HepG2 (cell line): ENCODE results near the gene TPGS1. TPM values are rescaled to one million over a fixed set of nuclear protein-coding genes. Genes with fewer than 3 reads are reported as not detected.

ENCODE experiments used
- ATAC-seq: fragments of 200-7000 bp; cut with Tn5 transposase; 3 replicates; pipeline ENCODE4 v1.9.1; 2020; ENCODE audit warnings: mild to moderate bottlenecking, moderate library complexity
- BruUV-seq: library from RNA; stranded (reverse); fragments of 400-500 nt; replicated peaks from 2 replicates; lab custom pipeline; 2021; lab: Mats Ljungman, UMichigan
- CTCF ChIA-PET: fragments of 300-600 bp; formaldehyde crosslinking; extraction: SDS; loops from one replicate; lab custom pipeline; 2021; ENCODE audit warnings: low total read pairs, inconsistent platforms, low intra/inter-chr PET ratio; lab: Yijun Ruan, JAX
- POLR2A ChIA-PET: fragments of 350-600 bp; sonication (Branson Sonifier 250); formaldehyde crosslinking; loops from one replicate; lab custom pipeline; 2020; ENCODE audit warnings: antibody characterized with exemption, inconsistent platforms; lab: Yijun Ruan, JAX
- DNase-seq: peaks from one replicate; pipeline ENCODE4 v3.0.0-alpha.2; 2015; ENCODE audit warnings: low spot score
- FAIRE-seq: peaks from 3 replicates; lab custom pipeline; 2011; peaks lifted over from hg19 to GRCh38; lab: Jason Lieb, UNC
- H2AFZ ChIP-seq: one replicate; pipeline ENCODE4 v1.6.1; 2011; ENCODE audit warnings: low read length, inconsistent platforms
- H3K27ac ChIP-seq: fragments of 300-600 bp; 3 replicates; pipeline ENCODE4 v1.8.0; 2011; ENCODE audit warnings: mixed run types, mild to moderate bottlenecking, mixed read lengths, low read length, inconsistent platforms; ENCODE audit not compliant: insufficient read depth; ENCODE audit errors: extremely low read length
- H3K27me3 ChIP-seq, 2 experiments: fragments of 200-600 bp in 1 of 2; 2 replicates in 1 of 2; 3 replicates in 1 of 2; pipeline versions ENCODE4 v1.6.0 to v1.8.0; 2011; ENCODE audit warnings: low read length in 2 of 2, mild to moderate bottlenecking in 2 of 2, moderate library complexity in 2 of 2, inconsistent platforms in 1 of 2; ENCODE audit not compliant: insufficient read depth in 2 of 2, control insufficient read depth in 1 of 2
- H3K36me3 ChIP-seq, 2 experiments: fragments of 200-600 bp in 1 of 2; replicated peaks in 1 of 2; 2 replicates in 1 of 2; 3 replicates in 1 of 2; pipeline versions ENCODE4 v1.5.1 to v1.8.0; 2011; ENCODE audit warnings: low read length in 2 of 2, inconsistent platforms in 1 of 2; ENCODE audit not compliant: insufficient read depth in 2 of 2, control insufficient read depth in 1 of 2
- H3K4me1 ChIP-seq: 2 replicates; pipeline ENCODE4 v1.5.1; 2012; ENCODE audit warnings: low read length, inconsistent platforms; ENCODE audit not compliant: insufficient read depth
- H3K4me2 ChIP-seq: 2 replicates; pipeline ENCODE4 v1.6.0; 2011; ENCODE audit warnings: low read depth, low read length, inconsistent platforms
- H3K4me3 ChIP-seq, 3 experiments: fragments of 200-600 bp in 1 of 3; sonication (generic), shearing (Covaris generic) in 1 of 3; replicated peaks in 1 of 3; 2 replicates each; pipeline ENCODE4 v1.5.1; 2011 to 2016; ENCODE audit warnings: low read length in 3 of 3, inconsistent platforms in 2 of 3, low read depth in 2 of 3, mild to moderate bottlenecking in 2 of 3, control low read depth in 1 of 3, mixed read lengths in 1 of 3; ENCODE audit not compliant: insufficient read depth in 1 of 3
- H3K79me2 ChIP-seq: one replicate; pipeline ENCODE4 v1.6.1; 2011; ENCODE audit warnings: low read length, inconsistent platforms; ENCODE audit not compliant: insufficient read depth
- H3K9ac ChIP-seq: 2 replicates; pipeline ENCODE4 v1.6.0; 2011; ENCODE audit warnings: mild to moderate bottlenecking, low read depth, low read length, inconsistent platforms; ENCODE audit not compliant: insufficient read depth
- H3K9me3 ChIP-seq: 2 replicates; pipeline ENCODE4 v1.5.1; 2012; ENCODE audit warnings: mild to moderate bottlenecking, low read length
- H4K20me1 ChIP-seq: 2 replicates; pipeline ENCODE4 v1.6.0; 2011; ENCODE audit warnings: inconsistent platforms, mild to moderate bottlenecking, low read length, moderate library complexity; ENCODE audit not compliant: insufficient read depth
- ATF3 ChIP-seq: sonication (generic); formaldehyde crosslinking; IDR thresholded peaks from 2 replicates; pipeline ENCODE4 v1.4.0; 2020; ENCODE audit warnings: missing genetic modification reagents
- BRF2 ChIP-seq: sonication (generic); formaldehyde crosslinking; IDR thresholded peaks from 2 replicates; pipeline ENCODE4 v1.8.1; 2022; ENCODE audit warnings: mild to moderate bottlenecking, missing genetic modification reagents
- E2F2 ChIP-seq: sonication (generic); formaldehyde crosslinking; IDR thresholded peaks from 2 replicates; pipeline ENCODE4 v1.4.0; 2020; ENCODE audit warnings: missing genetic modification reagents, borderline replicate concordance
- GABPB1 ChIP-seq: IDR thresholded peaks from 2 replicates; pipeline ENCODE4 v1.6.1; 2016; ENCODE audit warnings: mild to moderate bottlenecking, missing genetic modification reagents, moderate library complexity, missing compliant biosample characterization
- HHEX ChIP-seq: IDR thresholded peaks from 2 replicates; pipeline ENCODE4 v1.6.1; 2016; ENCODE audit warnings: control low read depth
- HNF4G ChIP-seq, 2 experiments: sonication (generic) in 1 of 2; formaldehyde crosslinking in 1 of 2; IDR thresholded peaks; 2 replicates each; pipeline versions ENCODE4 v1.4.0 to v1.6.1; 2011 to 2020; ENCODE audit warnings: borderline replicate concordance in 2 of 2, low read depth in 2 of 2, mild to moderate bottlenecking in 2 of 2, low read length in 1 of 2, missing genetic modification reagents in 1 of 2, moderate library complexity in 1 of 2
- IKZF5 ChIP-seq: IDR thresholded peaks from 2 replicates; pipeline ENCODE4 v1.6.1; 2018; ENCODE audit warnings: missing genetic modification reagents, mild to moderate bottlenecking, missing compliant biosample characterization
- JUND ChIP-seq: sonication (generic); formaldehyde crosslinking; IDR thresholded peaks from 2 replicates; pipeline ENCODE4 v1.8.0; 2022; ENCODE audit warnings: mild to moderate bottlenecking, missing genetic modification reagents
- NFIB ChIP-seq: sonication (generic); formaldehyde crosslinking; IDR thresholded peaks from 2 replicates; pipeline ENCODE4 v1.9.0; 2021; ENCODE audit warnings: missing genetic modification reagents, mild to moderate bottlenecking, borderline replicate concordance
- RXRA ChIP-seq: sonication (generic); formaldehyde crosslinking; IDR thresholded peaks from 2 replicates; pipeline ENCODE4 v1.5.1; 2020; ENCODE audit warnings: missing genetic modification reagents
- TBX2 ChIP-seq: sonication (generic); formaldehyde crosslinking; IDR thresholded peaks from 2 replicates; pipeline ENCODE4 v1.5.0; 2020; ENCODE audit warnings: missing genetic modification reagents, mild to moderate bottlenecking, borderline replicate concordance
- TCF12 ChIP-seq, 2 experiments: fragments of 450-650 bp in 1 of 2; sonication (generic) in 1 of 2; formaldehyde crosslinking in 1 of 2; IDR thresholded peaks; 2 replicates each; pipeline versions ENCODE4 v1.6.1 to v1.8.0; 2017 to 2022; ENCODE audit warnings: antibody characterized with exemption in 1 of 2, mild to moderate bottlenecking in 1 of 2, missing genetic modification reagents in 1 of 2, moderate library complexity in 1 of 2
- ZNF10 ChIP-seq: sonication (generic); formaldehyde crosslinking; IDR thresholded peaks from 2 replicates; pipeline ENCODE4 v1.4.0; 2020; ENCODE audit warnings: mild to moderate bottlenecking, low read depth, missing genetic modification reagents, borderline replicate concordance
- ZNF235 ChIP-seq: sonication (generic); formaldehyde crosslinking; IDR thresholded peaks from 2 replicates; pipeline ENCODE4 v1.8.1; 2023; ENCODE audit warnings: mild to moderate bottlenecking, missing genetic modification reagents, borderline replicate concordance
- ZNF292 ChIP-seq: sonication (generic); formaldehyde crosslinking; IDR thresholded peaks from 2 replicates; pipeline ENCODE4 v1.8.1; 2022; ENCODE audit warnings: mild to moderate bottlenecking, low read depth, missing genetic modification reagents, borderline replicate concordance
- ZNF496 ChIP-seq: sonication (generic); formaldehyde crosslinking; IDR thresholded peaks from 2 replicates; pipeline ENCODE4 v1.8.1; 2023; ENCODE audit warnings: mild to moderate bottlenecking, moderate library complexity, missing genetic modification reagents; ENCODE audit not compliant: insufficient replicate concordance
- ZNF7 ChIP-seq: IDR thresholded peaks from 2 replicates; pipeline ENCODE4 v1.6.1; 2016; ENCODE audit warnings: missing biosample characterization, missing genetic modification reagents
- ZNF737 ChIP-seq: sonication (generic); formaldehyde crosslinking; IDR thresholded peaks from 2 replicates; pipeline ENCODE4 v1.5.0; 2020; ENCODE audit warnings: missing genetic modification reagents, mild to moderate bottlenecking, borderline replicate concordance
- WGBS: methylation state at CpG from one replicate; pipeline ENCODE4 v1.1.6; 2017; ENCODE audit warnings: low lambda C conversion rate; 5-methylcytosine and 5-hydroxymethylcytosine counted together
- in situ Hi-C: cut with HindIII; loops from 2 replicates; pipeline ENCODE4 v1.10.0; 2017; ENCODE audit warnings: low pct_unique_long_range_greater_than_20kb; ENCODE audit not compliant: extremely low pct_ligation_motif_present
- intact Hi-C: fragments of 100-400 bp; cut with micrococcal nuclease; formaldehyde crosslinking; loops from one replicate; pipeline ENCODE4 v1.10.0; 2022; ENCODE audit not compliant: unreplicated experiment
- polyA plus RNA-seq, 8 experiments: library from polyadenylated mRNA; depleted of rRNA in 3 of 8; stranded (reverse) in 7 of 8; unstranded in 1 of 8; fragments of >200 nt; fragmentation: Illumina TruSeq in 4 of 8; extraction: Trizol in 4 of 8; gene quantifications; 2 replicates each; pipeline versions ENCODE4 v1.2.1 to v1.2.3, GENCODE V29; 2011 to 2016; ENCODE audit warnings: low read depth in 4 of 8, missing spikeins in 1 of 8, mixed read lengths in 1 of 8; ENCODE audit not compliant: insufficient read depth in 1 of 8
- total RNA-seq, 5 experiments: library from RNA; depleted of rRNA; stranded (reverse); fragments of >200 nt; fragmentation: Illumina TruSeq; extraction: Trizol; gene quantifications; 2 replicates each; pipeline ENCODE4 v1.2.3, GENCODE V29; 2016; ENCODE audit warnings: low read depth in 1 of 5

Gene TPGS1
- total and polyA plus RNA-seq, 2 of the 13 experiments (the other 11 are each of a cell fraction or from before 2014, with no cell fraction given) = 1.1 to 6.2 TPM

- in situ Hi-C loops (no loop called here), intact Hi-C loops (no loop called here)
- ATAC-seq = peak; percentile 90
- H3K4me1 ChIP-seq = peaks cover 58% of the 10 kb centered on the region
- no peaks in the 10 kb centered on the region for H4K20me1 ChIP-seq
- H3K9me3 ChIP-seq = no peaks in the 10 kb centered on the region
- H3K27ac ChIP-seq = peak overlapping the region; percentile 95
- no TSS peak for BruUV-seq
- peak; percentile 80 for DNase-seq
- peak overlapping the region; percentile 74 for H3K9ac ChIP-seq
- H3K4me3 ChIP-seq = peak overlapping the region; percentile 30 to 63 (median 42); a peak in 5 of 6 replicates
- POLR2A ChIA-PET = interaction anchor here (0.7 to 1.6 kb wide), 12 partner anchors 8 to 266 kb away, joined by 3 to 20 read pairs (median 4); partner anchors contain the start of gene CDC34
- H3K36me3 ChIP-seq = no peaks in the 10 kb centered on the region
- no peak overlapping the region for H2AFZ ChIP-seq
- H3K79me2 ChIP-seq = no peaks in the 10 kb centered on the region
- peak; percentile 48 for FAIRE-seq
- H3K27me3 ChIP-seq = no peaks in the 10 kb centered on the region
- peak overlapping the region; percentile 77 for H3K4me2 ChIP-seq
- WGBS = 12% methylated on average over 3 of the region's 29 CpGs
- CTCF ChIA-PET = no interaction called here
- TF ChIP-seq BRF2 (CRISPR knock-in tag) (0 out of 2 replicates have a peak, but pooled peaks have one; percentile 45), RXRA (CRISPR knock-in tag) (peak; percentile 99), ZNF737 (CRISPR knock-in tag) (no peak), ZNF496 (CRISPR knock-in tag) (no peak), TBX2 (CRISPR knock-in tag) (peak; percentile 88), ATF3 (CRISPR knock-in tag) (0 out of 2 replicates have a peak, but pooled peaks have one; percentile 16), ZNF7 (CRISPR knock-in tag) (no peak), HHEX (CRISPR knock-in tag) (no peak), TCF12 (IDR thresholded peaks at IDR 0.05) (no peak), TCF12 (CRISPR knock-in tag; IDR thresholded peaks at IDR 0.05) (peak; percentile 90), ZNF235 (CRISPR knock-in tag) (0 out of 2 replicates have a peak, but pooled peaks have one; percentile 56), IKZF5 (CRISPR knock-in tag) (peak; percentile 53; the same call in 1 of the 2 replicates), JUND (CRISPR knock-in tag) (peak; percentile 31; the same call in 1 of the 2 replicates), ZNF10 (CRISPR knock-in tag) (no peak), GABPB1 (CRISPR knock-in tag) (peak; percentile 90), ZNF292 (CRISPR knock-in tag) (peak; percentile 88), E2F2 (CRISPR knock-in tag) (no peak), NFIB (CRISPR knock-in tag) (no peak), HNF4G (IDR thresholded peaks at IDR 0.05; ENCODE audit: borderline replicate concordance, low read depth, low read length) (peak; percentile 83), HNF4G (CRISPR knock-in tag; IDR thresholded peaks at IDR 0.05; ENCODE audit: borderline replicate concordance, low read depth) (peak; percentile 78; the same call in 1 of the 2 replicates)
Observed at GRCh38 chr19:524062-524674, 16.9 kb downstream of the TPGS1 start.
